ENCODE measurements around the gene LRRC36.

The LRRC36 gene

GRCh38 chr16:67326472-67327309 lies at the start of gene LRRC36, which contains the start of gene KCTD19:
Gene LRRC36 (plus strand): TSS chr16:67326815. CDS start chr16:67326863, 48 bp downstream.
Gene KCTD19 (minus strand): TSS chr16:67326741. CDS start chr16:67326707, 34 bp downstream.
- no peak for DNase-seq

GRCh38 chr16:67277294-67277998 lies 49.2 kb upstream of the LRRC36 start:
- peak; percentile 99 for DNase-seq

- peak; percentile 88 for DNase-seq
Observed at GRCh38 chr16:67277999-67278772, 48.4 kb upstream of the LRRC36 start.

GRCh38 chr16:67278773-67279295 lies 47.8 kb upstream of the LRRC36 start:
- DNase-seq = peak; percentile 28

GRCh38 chr16:67279296-67280089 lies 47.1 kb upstream of the LRRC36 start, which contains the start of gene PLEKHG4:
Gene PLEKHG4 (plus strand): TSS chr16:67279532. CDS start chr16:67280045, 513 bp downstream.
- peak; percentile 78 for DNase-seq

GRCh38 chr16:67280090-67281015 lies 46.3 kb upstream of the LRRC36 start:
- no peak for DNase-seq

- DNase-seq = no peak
Observed at GRCh38 chr16:67281536-67282446, 44.8 kb upstream of the LRRC36 start.

- DNase-seq = no peak
Observed at GRCh38 chr16:67282447-67282805, 44.2 kb upstream of the LRRC36 start.

GRCh38 chr16:67283039-67283825 lies 43.4 kb upstream of the LRRC36 start:
- DNase-seq = no peak

- no peak for DNase-seq
Observed at GRCh38 chr16:67283826-67284555, 42.6 kb upstream of the LRRC36 start.

- DNase-seq = no peak
Observed at GRCh38 chr16:67284699-67285646, 41.6 kb upstream of the LRRC36 start.

GRCh38 chr16:67286441-67287235 lies 40.0 kb upstream of the LRRC36 start:
- no peak for DNase-seq

GRCh38 chr16:67287960-67288359 lies 38.7 kb upstream of the LRRC36 start:
- DNase-seq = no peak

- no peak for DNase-seq
Observed at GRCh38 chr16:67291461-67291860, 35.2 kb upstream of the LRRC36 start.

- no peak for DNase-seq
Observed at GRCh38 chr16:67294171-67294757, 32.4 kb upstream of the LRRC36 start.

GRCh38 chr16:67294938-67295361 lies 31.7 kb upstream of the LRRC36 start:
- DNase-seq = peak; percentile 49

All from fibroblast of skin of right quadriceps (primary cell).